Mucosa of descending colon (tissue), 3 donors: ENCODE data around the gene BRD4. TPM values are rescaled to one million over a fixed set of nuclear protein-coding genes. Genes with fewer than 3 reads are reported as not detected.
A peak's percentile ranks its signal among the peaks of the same experiment; 100 is the strongest.

Experiments
- ATAC-seq: fragments of 200-7000 bp; cut with Tn5 transposase; one replicate; pipeline ENCODE4 v1.9.1; 2020; ENCODE audit warnings: mild to moderate bottlenecking, moderate library complexity
- DNase-seq, 3 donors: peaks; one replicate each; pipeline ENCODE4 v3.0.0-alpha.2; 2020
- H3K36me3 ChIP-seq: fragments of 200-600 bp; one replicate; pipeline ENCODE4 v1.8.0; 2021; ENCODE audit warnings: low read depth, mild to moderate bottlenecking
- H3K4me1 ChIP-seq: fragments of 200-600 bp; one replicate; pipeline ENCODE4 v1.8.0; 2021; ENCODE audit warnings: low read depth, mild to moderate bottlenecking
- H3K4me3 ChIP-seq: fragments of 200-600 bp; one replicate; pipeline ENCODE4 v1.8.0; 2021; ENCODE audit warnings: mild to moderate bottlenecking
- H3K9me3 ChIP-seq: fragments of 200-600 bp; one replicate; pipeline ENCODE4 v1.8.0; 2021; ENCODE audit warnings: mild to moderate bottlenecking
- intact Hi-C, 2 donors: fragments of 100-400 bp; cut with DNase I in 1 of 2; cut with micrococcal nuclease in 1 of 2; formaldehyde crosslinking; loops; one replicate each; pipeline versions ENCODE4 v1.11.0 to v1.11.1; 2022; cut with DNase I, micrococcal nuclease
- total RNA-seq, 3 donors: library from RNA; stranded (reverse); fragmentation: NEBNext Ultra II Directional in 2 of 3; extraction: Animal tissue kit (Norgen Biotek cat#: 25700) in 2 of 3; gene quantifications; one replicate each; pipeline versions ENCODE4 v1.2.1 to v1.2.4, GENCODE V29; 2021 to 2023
- TF ChIP-seq, protein P1 (sequence below): fragments of 200-600 bp; IDR thresholded peaks from one replicate; pipeline ENCODE4 v1.8.0; 2022; ENCODE audit warnings: antibody characterized with exemption, mild to moderate bottlenecking
- donor health status: DM: no; HTN: no; CAD: no; lungs with moderate emphysema.
- donor health status: DM: no; HTN: no; CAD: no.
- donor health status: DM: no; HTN: yes; CAD: no.

The BRD4 gene
- total RNA-seq, 3 donors from 2014 or later: 78.3 to 104 (median 82.6) TPM

DNA sequence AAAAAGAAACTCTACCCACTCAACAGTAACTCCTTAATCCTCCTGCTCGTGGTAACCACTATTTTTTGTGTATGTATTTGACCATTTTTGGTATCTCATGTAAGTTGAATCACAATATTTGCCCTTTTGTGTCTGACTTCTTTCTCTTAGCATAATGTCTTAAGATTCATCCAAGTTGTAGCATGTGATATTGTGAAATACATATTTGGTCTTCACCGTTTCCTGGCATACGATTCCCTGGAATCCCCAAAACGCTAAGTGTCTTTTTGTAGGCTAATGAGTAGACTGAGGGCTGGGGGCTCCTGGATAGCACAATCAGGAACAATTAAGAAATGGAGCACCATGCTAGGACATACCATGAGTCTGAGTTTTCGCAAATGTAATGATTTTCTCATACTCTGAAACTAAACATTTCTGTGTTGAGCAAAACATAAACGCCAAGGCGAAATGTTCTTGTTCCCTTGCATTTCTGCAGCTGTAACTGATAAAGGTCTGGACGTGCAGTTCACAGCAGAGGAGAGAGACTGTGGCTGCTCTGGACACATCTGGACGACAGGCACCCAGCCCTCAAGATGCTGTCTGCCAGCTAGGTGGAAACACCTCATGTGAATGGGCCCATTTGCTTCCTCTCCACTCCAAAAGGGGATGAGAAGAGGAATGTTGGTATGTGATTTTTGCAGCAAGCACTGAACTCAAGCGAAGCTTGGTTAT lies 38.4 kb downstream of the BRD4 start:
- TF ChIP-seq, protein P1, sequence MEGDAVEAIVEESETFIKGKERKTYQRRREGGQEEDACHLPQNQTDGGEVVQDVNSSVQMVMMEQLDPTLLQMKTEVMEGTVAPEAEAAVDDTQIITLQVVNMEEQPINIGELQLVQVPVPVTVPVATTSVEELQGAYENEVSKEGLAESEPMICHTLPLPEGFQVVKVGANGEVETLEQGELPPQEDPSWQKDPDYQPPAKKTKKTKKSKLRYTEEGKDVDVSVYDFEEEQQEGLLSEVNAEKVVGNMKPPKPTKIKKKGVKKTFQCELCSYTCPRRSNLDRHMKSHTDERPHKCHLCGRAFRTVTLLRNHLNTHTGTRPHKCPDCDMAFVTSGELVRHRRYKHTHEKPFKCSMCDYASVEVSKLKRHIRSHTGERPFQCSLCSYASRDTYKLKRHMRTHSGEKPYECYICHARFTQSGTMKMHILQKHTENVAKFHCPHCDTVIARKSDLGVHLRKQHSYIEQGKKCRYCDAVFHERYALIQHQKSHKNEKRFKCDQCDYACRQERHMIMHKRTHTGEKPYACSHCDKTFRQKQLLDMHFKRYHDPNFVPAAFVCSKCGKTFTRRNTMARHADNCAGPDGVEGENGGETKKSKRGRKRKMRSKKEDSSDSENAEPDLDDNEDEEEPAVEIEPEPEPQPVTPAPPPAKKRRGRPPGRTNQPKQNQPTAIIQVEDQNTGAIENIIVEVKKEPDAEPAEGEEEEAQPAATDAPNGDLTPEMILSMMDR: no peak
- intact Hi-C loops: no loop called here

DNA sequence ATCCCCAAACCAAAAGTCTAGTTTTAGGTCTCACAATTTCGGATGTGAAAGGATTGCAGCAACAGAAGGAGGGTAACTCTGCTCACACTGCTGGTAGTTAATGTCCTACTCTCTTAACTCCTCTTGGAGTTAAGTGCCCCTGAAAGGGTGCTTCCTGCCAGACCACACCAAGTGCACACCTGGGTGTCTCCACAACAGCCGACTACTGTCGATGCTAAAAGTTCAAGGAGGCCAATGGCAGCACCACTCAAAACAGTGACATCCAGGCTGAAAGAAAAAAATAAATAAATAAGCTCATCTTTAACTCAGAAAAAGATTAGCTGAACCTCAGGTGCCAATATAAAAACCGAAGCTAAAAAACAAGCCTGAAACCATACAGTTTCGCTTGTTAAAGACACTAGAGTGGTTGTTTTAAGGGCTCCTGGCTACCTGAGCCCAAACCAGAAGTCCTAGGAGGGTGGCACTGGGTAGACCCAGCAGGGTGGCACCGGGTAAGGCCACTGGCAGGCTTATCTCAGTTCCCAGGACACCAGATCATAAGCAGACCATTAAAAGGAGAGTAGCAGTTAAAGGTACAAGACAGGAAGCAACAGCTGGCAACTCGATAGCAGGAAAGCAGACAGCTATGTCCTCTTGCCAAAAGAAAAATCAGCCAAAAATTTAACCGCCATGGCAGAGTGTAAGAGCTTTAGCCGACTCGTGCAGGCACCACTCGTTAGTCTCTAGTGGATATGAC lies 39.3 kb downstream of the BRD4 start:
- no peaks in the 10 kb centered on the region for H3K36me3 ChIP-seq
- no peak overlapping the region for H3K4me3 ChIP-seq
- no peak for DNase-seq
- TF ChIP-seq, protein P1: no peak
- ATAC-seq: peak; percentile 54
- no peaks in the 10 kb centered on the region for H3K9me3 ChIP-seq
- intact Hi-C loops: no loop called here
- peaks cover 68% of the 10 kb centered on the region for H3K4me1 ChIP-seq

More for the DNA sequence above, 38.4 kb downstream of the BRD4 start:
- Histone ChIP-seq H3K9me3 (no peaks in the 10 kb centered on the region), H3K4me1 (peaks cover 64% of the 10 kb centered on the region), H3K4me3 (no peak overlapping the region), H3K36me3 (no peaks in the 10 kb centered on the region)
- no peak for DNase-seq
- no peak for ATAC-seq

DNA sequence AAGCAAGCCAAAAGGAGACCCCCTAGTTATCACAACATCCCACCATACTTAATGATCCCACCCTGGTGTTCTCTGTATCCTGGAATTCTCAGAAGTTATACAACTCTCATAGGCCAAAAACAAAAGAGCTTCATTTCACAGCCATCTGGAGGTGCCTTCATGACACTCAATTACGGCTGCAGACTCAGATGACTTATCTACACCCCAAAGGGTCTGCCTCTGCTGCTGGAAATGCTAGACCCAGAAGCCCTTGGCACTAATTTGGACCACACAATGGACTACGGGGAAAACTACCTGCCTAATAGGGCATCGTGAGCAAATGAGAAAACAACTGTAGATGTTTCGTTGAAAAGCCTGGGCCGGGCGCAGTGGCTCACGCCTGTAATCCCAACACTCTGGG lies 40.2 kb downstream of the BRD4 start:
- DNase-seq: no peak
- no peak overlapping the region for H3K4me3 ChIP-seq
- TF ChIP-seq, protein P1: no peak

DNA sequence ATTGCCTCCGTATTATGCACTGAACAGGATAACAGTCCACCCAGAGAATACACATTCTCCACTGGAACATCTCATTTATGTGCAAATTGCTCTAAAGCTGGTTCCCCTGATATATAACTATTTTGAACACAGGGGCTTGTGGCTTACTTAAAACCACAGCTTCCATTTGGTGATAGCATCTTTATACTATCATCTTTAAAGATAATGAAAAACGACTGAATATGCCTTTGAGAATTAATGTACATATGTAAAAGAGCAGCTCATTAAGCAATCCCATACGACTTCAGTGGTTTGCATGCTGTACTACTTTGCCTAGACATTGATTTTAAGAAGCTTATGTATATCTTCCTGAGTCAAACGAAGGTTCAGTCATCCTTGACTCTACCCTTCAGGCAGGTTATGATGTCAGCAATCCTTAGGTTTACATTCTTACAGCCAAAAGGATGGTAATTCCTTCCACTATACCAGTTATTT lies 40.8 kb downstream of the BRD4 start:
- TF ChIP-seq, protein P1: no peak
- intact Hi-C loops: no loop called here
- Histone ChIP-seq H3K4me1 (peaks cover 62% of the 10 kb centered on the region), H3K9me3 (no peaks in the 10 kb centered on the region), H3K4me3 (no peak overlapping the region), H3K36me3 (no peaks in the 10 kb centered on the region)
- no peak for DNase-seq
- ATAC-seq: no peak

More for the DNA sequence above, 40.2 kb downstream of the BRD4 start:
- intact Hi-C loops: no loop called here
- no peaks in the 10 kb centered on the region for H3K9me3 ChIP-seq
- no peaks in the 10 kb centered on the region for H3K36me3 ChIP-seq
- ATAC-seq: no peak
- peaks cover 67% of the 10 kb centered on the region for H3K4me1 ChIP-seq

DNA sequence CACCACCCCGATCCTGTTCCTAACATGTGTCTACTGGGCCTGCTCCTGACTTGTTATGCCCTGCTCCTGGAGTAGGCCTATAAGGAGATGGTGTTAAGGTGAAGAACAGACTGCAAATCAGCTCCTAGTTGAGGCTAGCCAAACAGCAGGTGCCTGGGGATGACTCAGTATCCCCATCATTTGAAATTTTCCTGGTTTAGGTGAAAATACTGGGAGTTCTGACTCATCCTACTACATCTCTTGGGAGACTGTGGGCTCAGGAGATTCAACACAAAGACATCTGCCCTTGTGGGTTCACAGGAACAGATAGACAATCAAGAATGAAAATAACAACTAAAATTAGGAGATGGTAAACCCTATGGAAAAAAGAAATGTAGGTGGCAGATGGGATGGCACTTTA lies 41.2 kb downstream of the BRD4 start:
- H3K36me3 ChIP-seq: no peaks in the 10 kb centered on the region
- H3K4me3 ChIP-seq: no peak overlapping the region
- peaks cover 61% of the 10 kb centered on the region for H3K4me1 ChIP-seq
- TF ChIP-seq, protein P1: no peak
- intact Hi-C loops: no loop called here
- no peaks in the 10 kb centered on the region for H3K9me3 ChIP-seq
- DNase-seq (no peak), ATAC-seq (no peak)
